GM19397 (cell line): ENCODE data around the gene DIP2B.
"Not testable (repeated sequence)": the region's sequence is repeated elsewhere in the genome, so short reads cannot be mapped to it uniquely, and the experiment has no call there.

Source experiments
- ATAC-seq: cut with Tn5 transposase; IDR thresholded peaks from one replicate; pipeline ENCODE4 v1.9.1; 2021; ENCODE audit warnings: mild to moderate bottlenecking, moderate library complexity; ENCODE audit not compliant: unreplicated experiment

DIP2B gene

GRCh38 chr12:50550530-50551223, 45.9 kb downstream of the DIP2B start:
- no peak for ATAC-seq

DNA sequence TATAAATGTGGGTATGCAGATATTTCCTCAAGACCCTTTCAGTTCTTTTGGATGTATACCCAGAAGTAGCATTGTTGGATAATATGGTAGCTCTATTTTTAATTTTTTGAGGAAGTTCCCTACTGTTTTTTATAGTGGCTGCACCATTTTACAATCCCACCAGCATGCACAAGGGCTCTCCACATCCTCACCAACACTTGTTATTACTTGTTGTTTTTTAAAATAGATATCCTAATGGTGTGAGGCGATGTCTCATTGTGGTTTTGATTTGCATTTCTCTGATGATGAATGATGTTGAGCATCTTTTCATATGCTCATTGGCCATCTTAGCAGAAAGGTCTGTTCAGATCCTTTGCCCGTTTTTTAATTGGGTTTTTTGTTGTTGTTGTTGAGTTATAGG, 47.1 kb downstream of the DIP2B start:
- ATAC-seq = no peak

DNA sequence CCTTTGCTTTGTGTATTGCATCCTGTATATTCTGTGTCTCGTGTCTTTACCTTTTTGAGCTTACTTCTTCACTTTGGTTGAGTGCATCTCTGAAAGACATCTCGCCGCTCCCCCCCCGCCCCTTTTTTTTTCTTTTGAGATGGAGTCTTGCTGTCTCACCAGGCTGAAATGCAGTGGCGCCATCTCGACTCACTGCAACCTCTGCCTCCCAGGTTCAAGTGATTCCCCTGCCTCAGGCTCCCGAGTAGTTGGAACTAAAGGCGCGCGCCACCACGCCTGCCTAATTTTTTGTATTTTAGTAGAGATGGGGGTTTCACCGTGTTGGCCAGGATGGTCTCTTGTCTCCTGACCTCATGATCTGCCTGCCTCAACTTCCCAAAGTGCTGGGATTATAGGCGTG, 49.9 kb downstream of the DIP2B start:
- ATAC-seq = no peak

DNA sequence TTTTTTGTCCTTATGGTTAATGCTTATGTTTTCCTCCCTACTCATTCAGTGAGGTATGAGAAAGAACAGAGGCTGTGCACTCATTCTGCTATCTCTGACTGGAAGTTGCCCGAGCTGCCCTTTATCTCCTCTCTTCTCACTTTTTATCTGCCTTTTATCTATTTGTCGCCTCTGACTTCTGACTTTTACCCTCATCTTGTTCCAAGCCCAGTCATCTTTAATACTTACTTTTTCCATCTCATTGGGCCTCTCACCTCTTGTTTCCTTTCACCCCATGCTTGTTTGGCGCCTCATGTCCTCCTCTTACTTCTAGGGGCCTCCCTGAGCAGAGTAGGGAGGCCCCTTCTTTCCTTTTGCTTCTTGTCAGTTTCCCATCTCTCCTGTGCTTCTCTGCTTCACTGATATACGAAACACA, 50.7 kb downstream of the DIP2B start:
- ATAC-seq = no peak

DNA sequence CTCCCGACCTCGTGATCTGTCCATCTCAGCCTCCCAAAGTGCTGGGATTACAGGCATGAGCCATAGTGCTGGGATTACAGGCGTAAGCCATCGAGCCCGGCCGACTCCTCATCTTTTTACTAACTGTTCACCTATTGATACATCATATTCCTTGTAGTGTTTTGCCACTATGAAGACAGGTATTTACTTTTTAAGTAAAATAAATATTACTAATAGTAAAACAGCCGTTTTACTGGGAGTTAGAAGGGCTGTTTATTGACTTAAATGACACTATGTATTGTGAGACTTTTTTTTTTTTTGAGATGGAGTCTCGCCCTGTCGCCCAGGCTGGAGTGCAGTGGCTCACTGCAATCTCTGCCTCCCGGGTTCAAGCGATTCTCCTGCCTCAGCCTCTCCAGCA, 51.5 kb downstream of the DIP2B start:
- no peak for ATAC-seq

- ATAC-seq = not testable (repeated sequence)
Observed at GRCh38 chr12:50556796-50557195, 52.0 kb downstream of the DIP2B start.

DNA sequence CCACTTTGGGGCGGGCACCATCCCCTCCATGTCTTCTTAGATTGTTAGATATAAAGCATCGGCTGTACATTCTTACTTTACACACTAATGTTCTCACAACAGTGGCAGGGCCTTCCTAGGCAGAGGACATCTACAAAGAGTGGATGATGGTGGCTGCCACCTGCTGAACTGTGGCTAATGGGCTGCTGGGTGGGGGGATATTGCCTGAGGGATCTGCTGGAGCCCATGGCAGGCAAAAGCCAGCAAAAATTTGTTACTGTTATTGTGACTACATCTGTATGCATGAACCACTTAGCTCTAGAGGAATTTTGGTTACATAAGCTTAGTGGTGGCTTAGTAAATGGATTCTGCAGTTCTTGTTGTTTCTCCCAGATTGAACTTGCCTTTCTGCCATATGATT, 52.6 kb downstream of the DIP2B start:
- ATAC-seq = no peak

DNA sequence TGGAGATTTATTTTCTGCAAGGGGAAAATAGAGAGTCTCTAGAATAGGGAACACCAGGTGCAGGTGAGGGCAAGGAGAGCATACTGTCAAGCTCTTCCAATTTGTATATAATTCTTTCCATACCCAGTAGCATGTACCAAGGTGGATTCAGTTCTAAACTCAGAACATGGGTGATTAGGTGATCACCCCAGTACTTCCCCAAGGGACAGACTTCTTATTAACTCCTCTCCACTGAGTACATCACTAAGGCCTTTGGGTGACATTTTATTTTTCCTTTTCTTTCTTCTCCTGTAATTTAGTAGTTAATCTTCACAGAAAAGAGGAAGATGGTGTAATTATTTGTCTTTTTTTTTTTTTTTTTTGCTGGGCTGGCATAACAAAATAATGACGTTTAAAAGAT, 54.2 kb downstream of the DIP2B start:
- ATAC-seq = no peak

DNA sequence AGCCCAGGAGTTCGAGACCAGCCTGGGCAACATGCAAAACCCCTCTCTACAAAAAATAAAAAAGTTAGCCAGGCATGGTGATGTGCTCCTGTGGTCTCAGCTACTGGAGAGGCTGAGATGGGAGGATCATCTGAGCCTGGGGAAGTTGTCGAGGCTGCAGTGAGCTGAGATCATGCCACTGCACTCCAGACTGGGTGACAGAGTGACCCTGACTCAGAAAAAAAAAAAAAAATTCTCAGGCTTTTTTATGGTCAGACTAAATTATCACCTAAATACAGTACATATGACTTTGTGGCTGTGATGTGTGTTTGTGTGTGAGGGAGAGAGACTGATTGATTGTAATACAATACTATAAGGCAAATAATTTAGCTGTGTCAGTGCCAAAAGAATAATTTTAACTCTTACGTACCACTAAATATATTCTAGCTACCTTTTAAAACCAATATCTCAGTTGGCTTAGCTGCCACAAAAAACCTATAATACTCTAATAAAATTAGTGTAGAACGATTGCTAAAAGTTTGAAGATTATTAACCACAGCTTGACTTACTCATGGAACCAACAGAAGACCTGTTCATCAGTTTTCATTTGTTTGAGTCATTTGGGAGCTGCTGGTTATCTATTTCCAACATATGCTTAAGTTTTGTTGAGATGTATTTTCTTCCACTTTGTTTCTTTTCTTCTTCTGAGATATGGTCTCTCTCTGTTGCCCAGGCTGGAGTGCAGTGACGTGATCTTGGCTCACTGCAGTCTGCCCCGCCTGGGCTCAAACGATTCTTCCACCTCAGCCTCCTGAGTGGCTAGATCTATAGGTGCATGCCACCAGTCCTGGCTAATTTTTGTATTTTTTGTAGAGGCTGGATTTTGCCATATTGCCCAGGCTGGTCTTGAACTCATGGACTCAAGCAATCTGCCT, 58.0 kb downstream of the DIP2B start:
- ATAC-seq = no peak

GRCh38 chr12:50563434-50563787, 58.6 kb downstream of the DIP2B start:
- no peak for ATAC-seq

DNA sequence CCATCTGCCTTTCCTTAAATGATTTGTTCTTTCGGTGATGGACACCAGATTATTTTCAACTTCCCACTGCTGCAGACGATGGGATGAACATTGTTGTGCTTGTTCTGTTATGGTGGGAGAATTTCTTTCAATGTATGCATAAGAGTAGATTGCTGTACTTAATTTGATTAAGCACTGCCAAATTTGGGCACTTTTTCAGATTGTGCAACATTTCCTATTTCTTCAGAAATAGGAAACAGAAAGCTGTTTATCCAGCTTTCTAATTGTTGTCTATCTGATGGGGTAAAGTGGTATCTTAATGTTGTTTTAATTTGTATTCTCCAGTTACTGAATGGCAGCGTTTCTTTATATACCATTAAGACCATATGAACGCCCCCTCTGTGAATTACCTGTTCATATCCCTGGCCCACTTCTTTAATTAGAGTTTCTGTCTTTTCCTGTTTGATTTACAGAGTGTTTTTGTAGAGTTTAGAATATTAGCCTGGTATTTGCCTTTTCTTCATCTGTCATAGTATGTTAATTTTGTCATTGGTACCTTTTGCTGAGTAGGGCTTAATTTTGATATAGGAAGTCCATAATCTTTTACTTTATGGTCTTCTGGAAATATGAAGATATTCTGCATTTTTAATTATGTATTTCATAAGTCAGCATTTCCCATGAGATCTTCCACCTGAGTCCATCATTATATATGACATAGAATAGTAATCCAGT, 59.6 kb downstream of the DIP2B start:
- ATAC-seq = no peak

- ATAC-seq = no peak
Observed at GRCh38 chr12:50564948-50565297, 60.1 kb downstream of the DIP2B start.

GRCh38 chr12:50566066-50566465, 61.3 kb downstream of the DIP2B start:
- ATAC-seq = no peak

DNA sequence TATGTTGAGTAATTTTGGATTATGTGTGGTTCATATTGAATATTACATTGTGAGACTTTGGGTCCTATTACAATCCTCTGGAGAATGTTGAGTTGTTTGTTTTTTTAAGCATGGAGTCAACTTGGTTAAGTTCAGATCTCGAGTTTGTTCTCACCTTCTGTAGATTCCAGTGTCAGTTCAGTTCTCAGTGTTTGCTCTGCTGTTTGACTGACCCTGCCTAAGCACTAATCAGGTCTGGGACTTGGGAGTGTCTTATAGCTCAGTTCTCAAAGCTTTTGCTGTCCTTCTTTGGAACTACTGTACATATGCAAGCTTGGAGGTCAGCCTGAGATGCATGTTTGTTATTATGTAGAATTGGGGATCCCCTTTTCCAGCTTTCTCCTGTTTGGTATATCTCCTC, 63.1 kb downstream of the DIP2B start:
- no peak for ATAC-seq

DNA sequence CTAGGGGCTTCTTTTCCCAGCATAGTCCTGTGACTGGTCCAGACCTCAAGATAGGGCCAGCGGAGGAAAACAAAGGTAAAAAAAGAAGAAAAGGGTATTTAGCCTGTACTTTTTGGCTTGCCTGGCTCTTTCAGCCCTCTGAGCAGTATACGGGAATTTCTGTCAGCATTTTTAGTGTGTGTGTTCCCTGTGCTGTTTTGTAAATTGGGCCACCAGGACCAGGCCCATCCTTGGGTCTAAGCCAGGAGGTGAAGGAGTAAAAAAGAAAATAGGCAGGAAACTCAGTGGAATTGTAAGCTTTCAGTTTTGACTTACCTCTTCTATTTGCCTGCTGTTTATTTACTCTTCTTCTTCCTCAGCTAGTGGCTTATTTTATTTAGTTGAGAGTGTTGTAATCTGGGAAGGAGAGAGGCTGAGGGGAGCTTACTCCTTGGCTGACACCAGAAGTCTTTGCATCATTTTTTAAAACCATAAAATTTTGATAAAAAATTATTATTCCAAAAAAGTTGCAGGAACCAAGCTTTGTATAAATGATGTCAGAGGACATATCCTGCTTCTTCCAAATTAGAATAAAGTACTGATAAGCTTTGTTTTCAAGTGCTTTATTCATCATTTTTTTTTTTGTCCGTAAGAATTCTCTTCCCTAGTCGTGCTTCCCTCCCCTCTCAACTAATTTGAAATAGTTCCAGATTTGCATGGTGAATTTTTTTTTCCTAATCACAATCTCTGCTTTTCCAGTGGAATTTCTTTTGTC, 63.7 kb downstream of the DIP2B start:
- no peak for ATAC-seq

GRCh38 chr12:50569321-50569720, 64.5 kb downstream of the DIP2B start:
- no peak for ATAC-seq

DNA sequence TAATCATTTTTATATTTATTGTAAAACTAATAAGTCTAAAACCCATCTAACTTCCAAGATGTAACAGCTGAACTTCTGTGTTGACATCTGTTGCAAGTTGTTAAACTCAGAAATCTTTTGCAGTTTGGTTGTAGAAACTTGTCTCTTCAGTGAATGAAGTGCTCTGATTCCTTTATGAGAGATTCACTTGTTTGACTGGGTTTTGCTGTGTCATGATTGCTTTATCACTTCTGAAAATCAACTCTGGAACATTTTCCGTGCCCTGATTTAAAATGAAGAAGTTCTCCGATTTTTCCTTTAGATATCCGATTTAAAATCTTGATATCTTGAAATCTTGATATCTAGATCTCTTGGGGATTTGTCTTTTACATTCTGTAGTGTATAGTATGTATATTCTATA, 65.1 kb downstream of the DIP2B start:
- ATAC-seq = no peak

DNA sequence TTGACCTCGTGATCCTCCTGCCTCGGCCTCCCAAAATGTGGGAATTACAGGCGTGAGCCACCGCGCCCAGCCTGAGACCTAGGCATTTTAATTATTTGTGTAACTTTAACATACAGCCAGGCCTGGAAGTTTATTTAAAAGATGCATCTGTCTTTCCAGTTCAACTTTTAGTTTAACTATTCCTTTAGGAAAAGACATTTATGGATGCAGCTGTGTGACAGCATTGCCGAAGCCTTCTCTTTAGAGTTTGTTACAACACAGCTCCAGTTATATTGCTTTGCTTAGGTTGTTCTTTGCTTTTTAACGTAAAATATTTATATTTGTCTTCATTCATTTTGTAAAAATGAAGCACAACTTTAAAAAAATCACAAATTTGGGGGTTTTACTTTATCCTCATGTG, 67.0 kb downstream of the DIP2B start:
- no peak for ATAC-seq

GRCh38 chr12:50572287-50572686, 67.5 kb downstream of the DIP2B start:
- no peak for ATAC-seq

DNA sequence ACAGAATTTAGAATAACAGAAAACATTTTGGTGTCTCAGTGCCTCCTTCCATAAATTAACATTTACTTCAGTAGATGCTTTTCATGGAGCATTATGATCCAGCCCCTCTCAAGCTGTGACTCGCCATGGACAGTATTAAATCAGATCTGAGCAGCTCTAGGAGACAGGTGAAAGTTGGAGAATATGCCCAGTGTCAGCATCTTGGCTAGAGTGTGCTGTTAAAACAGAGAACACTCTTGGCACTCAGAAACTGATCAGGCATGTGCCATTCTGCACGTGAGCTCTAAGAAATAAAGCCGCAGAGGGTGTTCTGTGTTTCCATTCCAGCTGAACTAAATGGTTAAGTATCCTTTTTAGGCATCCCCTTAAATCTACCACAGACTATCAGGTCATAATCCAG, 68.0 kb downstream of the DIP2B start:
- ATAC-seq = no peak

- ATAC-seq = no peak
Observed at GRCh38 chr12:50573271-50573670, 68.5 kb downstream of the DIP2B start.
